WTC11 (cell line): ENCODE measurements around the gene TBKBP1.

ENCODE experiments used
- ATF1 ChIP-seq: sonication (generic); formaldehyde crosslinking; IDR thresholded peaks from 2 replicates; pipeline ENCODE4 v1.8.1; 2023; ENCODE audit warnings: mild to moderate bottlenecking, moderate library complexity, missing genetic modification reagents
- CREB1 ChIP-seq: sonication (generic); formaldehyde crosslinking; IDR thresholded peaks from 2 replicates; pipeline ENCODE4 v1.8.0; 2023; ENCODE audit warnings: mild to moderate bottlenecking, missing genetic modification reagents
- ELF4 ChIP-seq: sonication (generic); formaldehyde crosslinking; IDR thresholded peaks from 2 replicates; pipeline ENCODE4 v1.8.1; 2022; ENCODE audit warnings: low read depth, mild to moderate bottlenecking, moderate library complexity, missing genetic modification reagents
- FOXP1 ChIP-seq: sonication (generic); formaldehyde crosslinking; IDR thresholded peaks from 2 replicates; pipeline ENCODE4 v1.8.0; 2022; ENCODE audit warnings: missing genetic modification reagents, mild to moderate bottlenecking, moderate library complexity, borderline replicate concordance
- GRHL2 ChIP-seq: fragments of 250-450 bp; sonication (Bioruptor Pico); IDR thresholded peaks from 2 replicates; pipeline ENCODE4 v1.8.0; 2022; ENCODE audit warnings: mild to moderate bottlenecking, moderate library complexity; ENCODE audit not compliant: insufficient replicate concordance, severe bottlenecking
- MXD4 ChIP-seq: fragments of 250-450 bp; sonication (Bioruptor Pico); IDR thresholded peaks from 2 replicates; pipeline ENCODE4 v1.8.0; 2021; ENCODE audit warnings: mild to moderate bottlenecking, moderate library complexity, borderline replicate concordance
- RELA ChIP-seq: sonication (generic); formaldehyde crosslinking; IDR thresholded peaks from 2 replicates; pipeline ENCODE4 v1.8.1; 2022; ENCODE audit warnings: missing genetic modification reagents, mild to moderate bottlenecking, borderline replicate concordance
- ZNF396 ChIP-seq: fragments of 250-450 bp; sonication (Bioruptor Pico); IDR thresholded peaks from 2 replicates; pipeline ENCODE4 v1.8.0; 2021; ENCODE audit warnings: mild to moderate bottlenecking, moderate library complexity, borderline replicate concordance
- ZNF416 ChIP-seq: fragments of 250-450 bp; sonication (Bioruptor Pico); IDR thresholded peaks from 2 replicates; pipeline ENCODE4 v1.9.0; 2021; ENCODE audit warnings: mild to moderate bottlenecking, inconsistent platforms
- TF ChIP-seq, protein P1 (sequence below): fragments of 200-600 bp; IDR thresholded peaks from 2 replicates; pipeline ENCODE4 v1.8.0; 2022; ENCODE audit warnings: antibody characterized with exemption
- TF ChIP-seq, protein P2 (sequence below): sonication (generic); formaldehyde crosslinking; IDR thresholded peaks from 2 replicates; pipeline ENCODE4 v1.8.0; 2022; ENCODE audit warnings: mild to moderate bottlenecking, missing genetic modification reagents
- TF ChIP-seq, protein P3 (sequence below): sonication (generic); formaldehyde crosslinking; IDR thresholded peaks from 2 replicates; pipeline ENCODE4 v1.8.1; 2023; ENCODE audit warnings: mild to moderate bottlenecking, missing genetic modification reagents, moderate library complexity
- TF ChIP-seq, protein P4 (sequence below): sonication (generic); formaldehyde crosslinking; IDR thresholded peaks from 2 replicates; pipeline ENCODE4 v1.8.1; 2023; ENCODE audit warnings: mild to moderate bottlenecking, missing genetic modification reagents

DNA sequence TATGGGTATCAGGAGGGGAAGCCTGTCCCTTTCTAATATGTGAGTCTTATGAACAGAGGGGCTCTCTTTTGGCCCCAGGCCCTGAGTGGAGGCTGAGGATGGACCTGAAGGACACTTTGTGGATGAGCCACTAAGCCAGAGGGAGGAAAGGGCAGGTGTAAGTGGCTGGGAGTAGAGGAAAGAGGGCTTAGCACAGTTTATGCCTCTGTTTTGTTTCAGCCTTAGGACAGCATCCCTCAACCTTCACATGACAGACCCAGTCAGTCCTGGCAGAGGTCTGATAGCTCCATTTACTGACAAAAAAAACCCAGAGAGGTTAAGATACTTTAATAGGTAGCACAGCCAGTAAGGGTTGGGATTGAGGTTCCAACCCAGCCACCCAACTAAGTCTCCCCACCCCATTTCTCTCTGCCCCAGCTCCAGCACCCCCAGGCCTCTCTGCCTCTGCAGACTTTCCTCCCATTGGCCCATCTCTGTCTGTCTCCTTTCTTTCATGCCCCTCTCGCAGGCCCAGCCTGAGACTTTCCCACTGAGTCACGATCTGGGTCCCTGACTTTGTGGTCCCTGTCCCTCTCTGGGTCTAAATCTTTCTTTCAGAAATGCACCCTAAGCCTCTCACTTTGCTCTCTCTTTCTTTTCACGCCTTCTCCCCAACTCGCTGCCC is 34.4 kb downstream of the TBKBP1 start:
- TF ChIP-seq, protein P1, sequence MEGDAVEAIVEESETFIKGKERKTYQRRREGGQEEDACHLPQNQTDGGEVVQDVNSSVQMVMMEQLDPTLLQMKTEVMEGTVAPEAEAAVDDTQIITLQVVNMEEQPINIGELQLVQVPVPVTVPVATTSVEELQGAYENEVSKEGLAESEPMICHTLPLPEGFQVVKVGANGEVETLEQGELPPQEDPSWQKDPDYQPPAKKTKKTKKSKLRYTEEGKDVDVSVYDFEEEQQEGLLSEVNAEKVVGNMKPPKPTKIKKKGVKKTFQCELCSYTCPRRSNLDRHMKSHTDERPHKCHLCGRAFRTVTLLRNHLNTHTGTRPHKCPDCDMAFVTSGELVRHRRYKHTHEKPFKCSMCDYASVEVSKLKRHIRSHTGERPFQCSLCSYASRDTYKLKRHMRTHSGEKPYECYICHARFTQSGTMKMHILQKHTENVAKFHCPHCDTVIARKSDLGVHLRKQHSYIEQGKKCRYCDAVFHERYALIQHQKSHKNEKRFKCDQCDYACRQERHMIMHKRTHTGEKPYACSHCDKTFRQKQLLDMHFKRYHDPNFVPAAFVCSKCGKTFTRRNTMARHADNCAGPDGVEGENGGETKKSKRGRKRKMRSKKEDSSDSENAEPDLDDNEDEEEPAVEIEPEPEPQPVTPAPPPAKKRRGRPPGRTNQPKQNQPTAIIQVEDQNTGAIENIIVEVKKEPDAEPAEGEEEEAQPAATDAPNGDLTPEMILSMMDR: no peak
- TF ChIP-seq CREB1 (CRISPR knock-in tag): no peak
- TF ChIP-seq RELA: no peak
- TF ChIP-seq, protein P2, sequence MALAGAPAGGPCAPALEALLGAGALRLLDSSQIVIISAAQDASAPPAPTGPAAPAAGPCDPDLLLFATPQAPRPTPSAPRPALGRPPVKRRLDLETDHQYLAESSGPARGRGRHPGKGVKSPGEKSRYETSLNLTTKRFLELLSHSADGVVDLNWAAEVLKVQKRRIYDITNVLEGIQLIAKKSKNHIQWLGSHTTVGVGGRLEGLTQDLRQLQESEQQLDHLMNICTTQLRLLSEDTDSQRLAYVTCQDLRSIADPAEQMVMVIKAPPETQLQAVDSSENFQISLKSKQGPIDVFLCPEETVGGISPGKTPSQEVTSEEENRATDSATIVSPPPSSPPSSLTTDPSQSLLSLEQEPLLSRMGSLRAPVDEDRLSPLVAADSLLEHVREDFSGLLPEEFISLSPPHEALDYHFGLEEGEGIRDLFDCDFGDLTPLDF (CRISPR knock-in tag): no peak
- TF ChIP-seq GRHL2: no peak
- no peak for TF ChIP-seq ELF4 (CRISPR knock-in tag)
- TF ChIP-seq ZNF396 (CRISPR knock-in tag): no peak
- TF ChIP-seq, protein P3, sequence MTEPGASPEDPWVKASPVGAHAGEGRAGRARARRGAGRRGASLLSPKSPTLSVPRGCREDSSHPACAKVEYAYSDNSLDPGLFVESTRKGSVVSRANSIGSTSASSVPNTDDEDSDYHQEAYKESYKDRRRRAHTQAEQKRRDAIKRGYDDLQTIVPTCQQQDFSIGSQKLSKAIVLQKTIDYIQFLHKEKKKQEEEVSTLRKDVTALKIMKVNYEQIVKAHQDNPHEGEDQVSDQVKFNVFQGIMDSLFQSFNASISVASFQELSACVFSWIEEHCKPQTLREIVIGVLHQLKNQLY (CRISPR knock-in tag): no peak
- TF ChIP-seq ZNF416 (CRISPR knock-in tag): no peak
- TF ChIP-seq FOXP1 (CRISPR knock-in tag): no peak
- no peak for TF ChIP-seq ATF1 (CRISPR knock-in tag)
- no peak for TF ChIP-seq MXD4 (CRISPR knock-in tag)
- TF ChIP-seq, protein P4, sequence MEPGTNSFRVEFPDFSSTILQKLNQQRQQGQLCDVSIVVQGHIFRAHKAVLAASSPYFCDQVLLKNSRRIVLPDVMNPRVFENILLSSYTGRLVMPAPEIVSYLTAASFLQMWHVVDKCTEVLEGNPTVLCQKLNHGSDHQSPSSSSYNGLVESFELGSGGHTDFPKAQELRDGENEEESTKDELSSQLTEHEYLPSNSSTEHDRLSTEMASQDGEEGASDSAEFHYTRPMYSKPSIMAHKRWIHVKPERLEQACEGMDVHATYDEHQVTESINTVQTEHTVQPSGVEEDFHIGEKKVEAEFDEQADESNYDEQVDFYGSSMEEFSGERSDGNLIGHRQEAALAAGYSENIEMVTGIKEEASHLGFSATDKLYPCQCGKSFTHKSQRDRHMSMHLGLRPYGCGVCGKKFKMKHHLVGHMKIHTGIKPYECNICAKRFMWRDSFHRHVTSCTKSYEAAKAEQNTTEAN (CRISPR knock-in tag): no peak
